ENCODE data around the gene PTGR3.

Gene PTGR3

GRCh38 chr18:75231053-75231406, 22.1 kb upstream of the PTGR3 start:
- no peak for DNase-seq

- no peak for DNase-seq
Measured at GRCh38 chr18:75230163-75231052, 21.5 kb upstream of the PTGR3 start.

DNA sequence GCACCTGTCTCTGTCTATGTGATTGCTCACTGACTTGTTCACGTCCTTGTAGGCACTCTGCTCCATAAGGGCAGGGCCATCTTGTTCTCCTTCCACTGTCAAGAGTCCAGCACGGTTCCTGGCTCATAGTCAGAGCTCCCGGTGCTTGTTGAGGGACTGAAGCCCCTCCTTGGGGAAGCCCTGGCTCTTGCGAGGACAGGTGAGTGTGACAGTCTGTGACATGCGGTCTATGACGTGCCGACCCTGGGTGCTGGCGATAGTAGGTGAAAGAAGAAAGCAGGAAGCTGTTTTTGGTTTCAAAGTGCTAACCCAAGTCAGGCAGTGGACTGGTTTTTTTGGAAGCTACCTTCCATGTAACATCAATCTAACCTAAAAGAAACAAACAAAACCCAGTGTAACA, 20.5 kb upstream of the PTGR3 start:
- no peak for DNase-seq

- no peak for DNase-seq
Measured at GRCh38 chr18:75228967-75229366, 20.0 kb upstream of the PTGR3 start.

DNA sequence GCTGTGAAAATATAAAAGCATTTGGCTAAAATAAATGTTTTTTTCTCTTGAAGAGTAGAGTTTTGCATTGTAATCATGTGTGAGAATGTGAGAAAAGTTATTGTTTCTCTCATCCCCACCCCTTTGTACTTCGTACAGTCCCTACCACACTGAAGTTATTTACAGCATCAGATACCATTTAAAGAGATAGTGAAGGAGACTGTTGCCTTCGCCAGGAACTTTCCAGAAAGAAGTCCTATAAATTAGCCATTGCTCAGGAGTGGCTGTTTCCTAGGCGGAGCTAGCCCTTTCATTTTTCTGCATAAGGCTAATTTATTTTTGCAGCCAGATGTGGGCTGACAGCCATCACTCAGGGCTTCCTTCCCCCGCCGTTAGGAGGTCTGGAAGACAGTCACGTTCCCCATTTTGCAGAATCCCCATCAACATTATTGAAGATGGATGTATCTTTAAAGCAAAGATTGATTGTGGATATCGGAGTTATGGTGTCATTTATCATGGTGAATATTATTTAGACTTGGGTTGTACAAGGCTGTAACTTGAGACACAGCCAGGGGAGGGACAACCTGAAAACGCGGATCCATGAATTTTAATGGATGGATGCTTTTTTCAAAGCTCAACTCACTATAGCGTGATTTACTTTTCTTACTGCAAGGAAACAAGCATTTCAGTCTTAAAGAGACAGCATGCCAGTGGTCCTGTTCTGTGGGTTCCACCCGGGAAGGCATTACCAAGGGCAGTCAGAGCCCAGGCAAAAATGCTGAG, 18.8 kb upstream of the PTGR3 start:
- no peak for DNase-seq

- no peak for DNase-seq
Measured at GRCh38 chr18:75226956-75227316, 18.0 kb upstream of the PTGR3 start.

DNA sequence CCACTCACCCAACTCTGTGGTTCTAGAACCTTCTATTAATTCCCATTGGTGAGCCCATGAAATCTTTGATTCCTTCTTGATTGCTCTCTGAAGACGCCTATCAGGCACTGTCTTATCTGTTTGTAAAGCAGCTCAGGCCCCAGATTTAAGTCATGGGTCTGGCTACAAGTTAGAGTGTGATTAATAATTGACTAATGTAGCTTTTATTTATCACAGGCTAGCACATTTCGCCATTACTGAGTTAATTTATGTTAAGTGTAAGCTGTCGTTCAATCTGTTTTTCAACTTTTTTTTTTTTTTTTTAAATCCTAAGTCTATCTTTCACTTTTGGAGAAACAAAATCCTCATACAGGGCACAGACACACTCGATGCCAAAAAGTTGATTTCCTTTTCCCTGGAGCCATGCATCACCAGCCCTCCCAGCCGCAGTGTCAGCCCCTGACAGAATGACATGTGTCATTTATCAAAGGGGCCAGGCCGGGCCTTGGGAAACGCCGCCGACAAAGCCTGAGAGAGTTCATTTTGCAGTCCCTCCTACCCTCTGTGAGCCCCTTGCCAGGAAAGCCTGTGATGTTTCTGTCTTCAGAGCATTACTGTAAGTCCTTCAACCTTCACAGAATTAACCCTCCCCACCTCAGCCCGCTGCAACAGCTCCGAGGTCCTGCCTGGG, 17.5 kb upstream of the PTGR3 start:
- no peak for DNase-seq

DNA sequence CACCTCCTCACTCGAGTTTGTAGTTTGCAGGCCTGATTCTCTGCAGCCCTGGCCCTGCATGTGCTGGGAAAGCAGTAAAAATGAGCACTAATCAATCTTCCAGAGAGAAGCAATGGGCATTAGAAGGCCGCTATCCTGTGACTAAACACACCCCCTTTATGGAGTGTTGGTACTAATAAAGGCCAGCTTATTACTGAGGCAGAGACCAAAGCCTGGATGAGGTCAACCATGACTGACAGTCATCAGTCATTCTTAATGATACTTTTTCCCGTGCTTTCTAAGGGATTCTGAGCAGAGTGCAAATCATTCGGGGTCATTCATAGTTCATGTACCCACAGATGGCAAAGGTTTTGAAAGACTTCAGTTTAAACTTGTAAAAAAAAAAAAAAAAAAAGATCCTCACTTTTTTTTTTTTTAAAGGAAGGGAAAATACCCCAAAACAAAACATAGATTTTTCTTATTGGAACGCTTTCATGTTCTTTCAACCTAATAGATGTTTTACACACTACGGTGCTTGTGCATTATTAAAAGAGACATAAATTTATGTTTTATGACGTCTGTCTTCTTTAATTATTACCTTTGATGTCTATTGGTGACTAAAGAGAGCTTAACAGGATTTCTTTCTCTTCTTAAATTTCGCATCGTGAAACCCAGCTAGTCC, 14.9 kb upstream of the PTGR3 start:
- peak; percentile 38 for DNase-seq

- peak; percentile 96 for DNase-seq
Measured at GRCh38 chr18:75222407-75222806, 13.5 kb upstream of the PTGR3 start.

- DNase-seq, result peak; percentile 57
Measured at GRCh38 chr18:75221897-75222296, 13.0 kb upstream of the PTGR3 start.

DNA sequence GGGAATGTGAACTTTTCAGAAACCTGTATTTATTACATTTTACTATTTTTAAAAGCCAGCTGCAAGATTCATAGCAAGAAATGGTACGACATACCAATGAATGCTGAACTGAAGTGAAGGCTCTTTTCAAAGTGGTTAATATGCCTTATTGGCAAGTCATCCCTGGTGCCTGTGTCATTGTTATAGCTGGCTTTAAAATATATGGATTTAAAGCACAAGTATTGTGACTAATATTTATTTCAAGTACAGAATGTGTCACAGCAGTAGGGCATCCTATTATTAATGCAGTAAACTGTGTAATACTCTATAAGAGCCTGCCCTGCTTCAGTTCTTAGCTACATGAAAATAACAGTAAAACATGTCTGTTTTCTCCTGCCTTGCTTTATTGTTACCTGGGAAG, 12.5 kb upstream of the PTGR3 start:
- DNase-seq, result peak; percentile 33

- DNase-seq, result peak; percentile 36
Measured at GRCh38 chr18:75220551-75221355, 11.8 kb upstream of the PTGR3 start.

DNA sequence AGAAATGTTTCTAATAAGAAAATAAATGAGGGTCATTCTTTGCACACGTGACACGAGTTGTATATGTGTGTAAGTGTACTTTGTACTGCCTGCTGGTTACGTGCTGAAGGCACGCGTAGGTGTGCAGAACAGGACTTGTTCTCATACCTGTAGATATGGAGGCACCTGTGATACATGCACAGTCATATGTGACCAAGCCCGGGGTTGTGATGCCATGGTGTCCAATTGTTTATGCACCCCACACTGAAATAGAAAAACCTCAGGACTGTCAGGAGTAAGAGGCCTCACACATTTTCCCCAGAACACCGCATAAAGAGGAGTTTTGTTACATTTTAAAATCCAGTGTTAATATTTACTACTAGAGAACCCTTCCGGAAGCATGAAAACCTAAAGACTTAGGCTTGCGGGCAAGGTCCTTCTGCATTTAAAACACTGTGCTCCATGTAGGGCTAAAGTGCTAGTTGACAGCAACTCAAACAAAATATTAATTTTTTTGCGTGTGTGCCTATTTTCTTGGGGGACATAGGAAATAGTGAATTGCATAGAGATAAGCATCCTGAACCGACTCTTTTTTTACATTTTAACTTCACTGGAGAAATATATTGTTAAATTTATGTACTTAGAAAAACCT, 10.9 kb upstream of the PTGR3 start:
- peak; percentile 36 for DNase-seq

- peak; percentile 67 for DNase-seq
Measured at GRCh38 chr18:75218065-75218923, 9.4 kb upstream of the PTGR3 start.

GRCh38 chr18:75216911-75217689, 8.2 kb upstream of the PTGR3 start:
- DNase-seq, result peak; percentile 79

DNA sequence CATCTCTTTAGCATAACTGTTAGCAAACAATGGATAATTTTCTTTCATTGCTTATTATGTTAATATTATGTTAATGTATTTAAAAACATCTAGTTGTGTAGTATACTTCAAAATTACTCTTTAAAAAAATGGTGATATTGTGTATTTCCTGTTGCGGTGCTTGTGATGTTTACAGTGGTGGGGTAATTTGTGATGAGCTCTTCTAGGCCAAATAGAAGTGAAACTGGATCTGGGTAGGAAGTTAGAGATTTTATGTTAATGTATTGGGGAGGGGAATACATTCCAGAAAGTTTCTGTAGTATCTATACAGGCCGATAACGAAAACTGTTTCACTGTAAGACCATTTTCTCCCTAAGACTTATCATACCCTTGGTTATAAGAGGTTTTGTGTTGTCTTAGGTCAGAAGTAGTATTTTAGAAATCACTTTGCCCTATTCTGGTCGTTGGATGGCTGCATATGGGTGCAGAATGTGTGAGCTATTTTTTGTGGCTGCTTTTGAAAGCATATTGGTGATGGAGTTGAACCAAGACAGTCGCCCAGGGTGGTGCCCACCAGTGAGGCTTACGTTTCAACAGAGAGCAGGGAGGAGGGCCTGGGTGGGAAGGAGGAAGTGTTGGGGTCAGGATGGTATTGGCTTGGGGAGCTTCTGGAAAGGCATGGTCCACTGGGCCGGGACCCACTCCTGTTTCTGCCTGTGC, 7.4 kb upstream of the PTGR3 start:
- DNase-seq, result peak; percentile 46

DNA sequence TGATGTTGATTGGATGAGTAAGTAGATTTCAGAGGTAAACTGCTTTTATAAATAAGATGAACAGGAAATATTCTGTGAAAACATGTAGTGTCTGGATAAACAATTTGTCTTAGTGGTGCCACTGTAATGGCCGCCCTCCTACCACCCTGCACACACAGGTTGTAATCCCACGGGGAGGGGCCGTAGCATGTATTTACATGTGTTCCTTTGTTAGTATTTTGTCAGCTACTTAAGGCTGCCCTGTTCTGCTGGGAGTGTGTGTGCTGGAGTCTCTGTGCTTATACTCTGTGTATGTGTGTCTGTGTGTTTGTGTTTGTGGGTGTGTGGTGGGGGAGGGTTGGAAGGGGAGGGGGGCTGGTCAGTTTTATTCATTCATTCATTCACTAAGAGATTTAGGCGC, 6.7 kb upstream of the PTGR3 start:
- peak; percentile 70 for DNase-seq

DNA sequence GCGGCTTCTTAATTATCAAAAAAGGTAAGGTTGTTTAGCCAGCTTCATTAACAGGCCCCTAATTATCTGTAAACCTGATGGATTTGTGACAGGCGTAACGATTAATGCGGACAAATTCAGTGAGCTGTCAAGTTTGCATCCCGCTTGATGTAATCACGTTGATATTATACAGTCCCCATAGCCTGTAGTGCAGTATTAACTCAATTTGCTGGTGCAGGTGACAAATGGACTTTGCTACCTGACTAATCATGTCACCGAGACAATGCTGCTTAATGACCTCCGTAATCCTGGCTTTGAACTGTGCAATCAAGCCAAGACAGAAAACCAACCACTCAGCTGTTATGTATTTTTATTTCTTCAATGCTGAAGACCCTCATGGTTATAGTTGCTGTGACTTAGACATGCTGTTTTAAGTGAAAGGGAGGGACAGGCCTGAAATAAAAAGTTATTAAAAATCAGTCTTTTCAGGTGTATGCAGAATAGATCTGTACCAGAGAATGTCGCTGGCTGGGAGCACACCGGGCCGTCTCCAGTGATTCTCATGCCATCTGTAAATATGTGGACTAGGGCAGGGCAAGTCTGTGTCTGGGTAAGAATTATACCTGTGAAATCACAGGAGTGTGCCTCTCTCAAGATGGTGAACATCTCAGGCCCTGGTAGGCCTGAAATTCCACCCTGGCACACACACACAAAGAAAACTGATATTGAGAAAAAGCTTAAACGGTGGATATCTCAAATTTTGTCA, 6.0 kb upstream of the PTGR3 start:
- DNase-seq, result peak; percentile 46

GRCh38 chr18:75214332-75214690, 5.4 kb upstream of the PTGR3 start:
- DNase-seq, result no peak

All from NCI-H526 treated with DMSO at 0.1 percent for 48 hours (cell line).